Breast epithelium (tissue), 4 donors: ENCODE results near the gene TIMM23B. TPM values are rescaled to one million over a fixed set of nuclear protein-coding genes. Genes with fewer than 3 reads are reported as not detected.
A peak's percentile ranks its signal among the peaks of the same experiment; 100 is the strongest.
"Not testable (repeated sequence)": the region's sequence is repeated elsewhere in the genome, so short reads cannot be mapped to it uniquely, and the experiment has no call there.

Experiments
- DNase-seq, 2 donors: peaks; one replicate each; pipeline ENCODE4 v3.0.0-alpha.2; 2019; ENCODE audit warnings: low spot score in 2 of 2
- H3K27ac ChIP-seq, 2 donors: fragments of 200-600 bp; sonication (generic) in 1 of 2; one replicate each; pipeline ENCODE4 v1.5.1; 2016 to 2019; ENCODE audit warnings: mild to moderate bottlenecking in 1 of 2
- H3K27me3 ChIP-seq, 2 donors: fragments of 200-600 bp; sonication (generic) in 1 of 2; one replicate each; pipeline versions ENCODE4 v1.5.1 to v1.6.0; 2017 to 2019; ENCODE audit warnings: control low read depth in 1 of 2, mild to moderate bottlenecking in 1 of 2
- H3K36me3 ChIP-seq: fragments of 200-600 bp; one replicate; pipeline ENCODE4 v1.5.1; 2019
- H3K4me1 ChIP-seq, 2 donors: fragments of 200-600 bp; sonication (generic); one replicate each; pipeline ENCODE4 v1.5.1; 2016 to 2019; ENCODE audit warnings: control low read depth in 1 of 2
- H3K4me3 ChIP-seq, 3 donors: fragments of 200-600 bp; sonication (generic); 1 replicate in 2 of 3; 2 replicates in 1 of 3; pipeline ENCODE4 v1.5.1; 2016 to 2019; ENCODE audit warnings: mild to moderate bottlenecking in 3 of 3, moderate library complexity in 2 of 3
- H3K9me3 ChIP-seq, 2 donors: fragments of 200-600 bp; sonication (generic) in 1 of 2; one replicate each; pipeline ENCODE4 v1.5.1; 2016 to 2019; ENCODE audit warnings: control low read depth in 1 of 2
- intact Hi-C: fragments of 100-400 bp; cut with DNase I; formaldehyde crosslinking; loops from one replicate; pipeline ENCODE4 v1.15.1; 2023; ENCODE audit warnings: low total_unique reads
- total RNA-seq, 3 donors: library from RNA; depleted of rRNA; stranded (reverse); fragments of >200 nt; gene quantifications; one replicate each; pipeline ENCODE4 v1.1.0, GENCODE V29; 2016

The TIMM23B gene
- total RNA-seq, 3 donors from 2014 or later = 15.0 to 29.7 (median 24.6) TPM

DNA sequence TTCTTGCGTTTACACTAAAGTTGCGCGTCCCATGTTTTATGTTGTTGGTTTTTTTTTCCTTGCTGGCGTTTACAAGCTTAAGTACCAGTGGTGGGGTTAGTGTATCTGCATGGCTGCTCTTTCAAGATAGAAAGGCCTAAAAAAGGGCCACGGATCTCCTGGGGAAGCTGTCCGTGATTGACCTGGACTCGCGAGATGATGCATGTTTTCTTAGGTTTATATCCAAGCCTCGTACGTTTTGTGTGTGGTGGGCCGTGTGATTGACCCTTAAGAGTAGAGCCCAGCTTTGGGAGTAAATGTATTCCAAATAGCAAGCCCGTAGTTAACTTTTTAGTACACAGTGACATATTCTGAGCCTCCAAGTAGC, 469 bp downstream of the TIMM23B start:
- H3K27me3 ChIP-seq, H3K36me3 ChIP-seq, H3K9me3 ChIP-seq, H3K4me1 ChIP-seq, DNase-seq, intact Hi-C loops: not testable (repeated sequence)
- Histone ChIP-seq H3K27ac (peak overlapping the region; percentile 35 to 81), H3K4me3 (peak overlapping the region; percentile 70 to 93 (median 77))

DNA sequence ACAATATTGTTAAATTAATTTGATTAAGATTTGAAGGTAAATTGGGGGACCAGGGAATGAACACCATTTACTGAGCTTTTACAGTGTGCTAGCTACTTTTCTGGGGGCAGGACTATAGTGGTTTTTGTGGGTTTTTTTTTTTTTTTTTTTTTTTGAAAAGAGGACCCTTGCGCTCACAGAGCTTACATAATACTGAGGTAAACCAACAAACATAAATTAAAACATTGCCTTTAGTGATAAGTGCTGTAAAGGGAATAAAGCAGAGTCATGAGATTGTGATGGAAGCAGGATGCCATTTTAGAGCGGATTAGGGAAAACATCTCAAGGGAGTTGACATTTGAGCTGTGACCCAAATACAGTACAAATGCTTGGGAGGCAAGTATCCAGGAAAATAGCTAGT, 1.8 kb downstream of the TIMM23B start:
- H3K27ac ChIP-seq, H3K4me3 ChIP-seq, H3K4me1 ChIP-seq, intact Hi-C loops, DNase-seq, H3K27me3 ChIP-seq, H3K36me3 ChIP-seq, H3K9me3 ChIP-seq: not testable (repeated sequence)

GRCh38 chr10:49948142-49948541, 6.3 kb downstream of the TIMM23B start:
- H3K36me3 ChIP-seq = not testable (repeated sequence)

GRCh38 chr10:49948737-49949136, 6.9 kb downstream of the TIMM23B start:
- not testable (repeated sequence) for H3K27me3 ChIP-seq

More at GRCh38 chr10:49948142-49948541, 6.3 kb downstream of the TIMM23B start:
- H3K9me3 ChIP-seq, H3K4me3 ChIP-seq, H3K27ac ChIP-seq, H3K4me1 ChIP-seq, intact Hi-C loops, H3K27me3 ChIP-seq, DNase-seq: not testable (repeated sequence)

DNA sequence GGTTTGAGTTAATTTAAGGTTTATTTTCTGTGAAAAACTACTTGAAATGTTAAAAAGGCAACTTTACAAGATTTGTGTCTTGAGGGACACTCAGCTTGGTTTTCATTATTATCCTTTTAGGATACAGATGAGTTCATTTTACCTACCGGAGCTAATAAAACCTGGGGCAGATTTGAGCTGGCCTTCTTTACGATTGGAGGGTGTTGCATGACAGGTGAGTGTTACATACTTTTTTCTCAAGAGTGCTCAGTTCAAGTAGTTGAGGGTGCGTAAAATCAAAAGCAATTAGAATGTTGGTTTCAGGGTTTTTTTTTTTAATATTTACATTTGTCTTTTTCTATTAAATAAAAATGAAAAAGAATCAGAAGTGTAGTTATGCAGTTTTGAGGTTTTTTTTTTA, 10.2 kb downstream of the TIMM23B start:
- DNase-seq, H3K4me3 ChIP-seq, H3K36me3 ChIP-seq, H3K27me3 ChIP-seq, H3K9me3 ChIP-seq, H3K4me1 ChIP-seq, intact Hi-C loops, H3K27ac ChIP-seq: not testable (repeated sequence)

More at GRCh38 chr10:49948737-49949136, 6.9 kb downstream of the TIMM23B start:
- H3K36me3 ChIP-seq, intact Hi-C loops, DNase-seq, H3K4me3 ChIP-seq, H3K27ac ChIP-seq, H3K4me1 ChIP-seq, H3K9me3 ChIP-seq: not testable (repeated sequence)

DNA sequence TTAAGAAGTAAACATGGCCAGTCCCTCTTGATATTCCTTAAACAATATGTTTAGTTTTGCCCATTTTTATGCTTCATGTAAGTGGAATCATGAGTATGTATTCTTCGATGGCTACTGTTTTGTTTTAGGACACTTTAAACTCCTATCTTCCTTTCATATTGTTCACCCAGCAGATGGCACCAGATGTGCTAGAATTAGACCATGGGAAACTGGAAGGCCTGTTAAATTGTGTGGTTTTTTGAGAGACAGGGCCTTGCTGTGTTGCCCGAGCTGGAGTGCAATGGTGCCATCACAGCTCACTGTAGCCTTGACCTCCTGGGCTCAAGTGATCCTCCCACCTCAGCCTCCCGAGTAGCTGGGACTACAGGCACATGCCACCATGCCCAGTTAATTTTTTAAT, 11.3 kb downstream of the TIMM23B start:
- intact Hi-C loops, H3K27ac ChIP-seq, H3K27me3 ChIP-seq, H3K4me1 ChIP-seq, H3K36me3 ChIP-seq, DNase-seq, H3K4me3 ChIP-seq, H3K9me3 ChIP-seq: not testable (repeated sequence)

- H3K4me1 ChIP-seq, H3K27me3 ChIP-seq, H3K9me3 ChIP-seq, H3K36me3 ChIP-seq, DNase-seq, H3K27ac ChIP-seq, H3K4me3 ChIP-seq, intact Hi-C loops: not testable (repeated sequence)
Measured at GRCh38 chr10:49970331-49970857, 28.5 kb downstream of the TIMM23B start.

DNA sequence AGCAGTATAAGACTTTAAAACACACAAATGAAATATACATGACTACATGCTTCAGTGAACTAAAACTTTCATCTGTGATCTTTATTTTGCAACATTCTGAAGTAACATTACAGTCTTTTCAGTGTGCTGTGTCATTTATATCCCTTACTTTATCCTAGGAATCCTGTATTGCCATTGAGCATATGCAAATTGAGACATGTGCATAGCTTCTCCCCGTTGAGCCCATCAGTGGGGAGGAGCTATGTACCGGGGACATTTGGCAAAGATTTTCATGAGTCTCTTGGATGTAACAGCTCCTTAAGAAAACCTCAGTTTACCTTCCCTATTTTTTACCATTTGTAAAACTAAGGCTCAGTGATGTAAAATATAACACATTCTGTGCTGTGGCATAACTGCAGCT, 29.6 kb downstream of the TIMM23B start:
- H3K4me3 ChIP-seq, intact Hi-C loops, DNase-seq, H3K4me1 ChIP-seq, H3K9me3 ChIP-seq, H3K36me3 ChIP-seq, H3K27me3 ChIP-seq, H3K27ac ChIP-seq: not testable (repeated sequence)

GRCh38 chr10:49972094-49972493, 30.2 kb downstream of the TIMM23B start:
- H3K9me3 ChIP-seq, H3K4me3 ChIP-seq, H3K27ac ChIP-seq, H3K27me3 ChIP-seq, DNase-seq, H3K4me1 ChIP-seq, H3K36me3 ChIP-seq, intact Hi-C loops: not testable (repeated sequence)

GRCh38 chr10:49977756-49978155, 35.9 kb downstream of the TIMM23B start:
- H3K27me3 ChIP-seq, intact Hi-C loops, H3K36me3 ChIP-seq, H3K27ac ChIP-seq, H3K9me3 ChIP-seq, H3K4me1 ChIP-seq, H3K4me3 ChIP-seq, DNase-seq: not testable (repeated sequence)

- H3K9me3 ChIP-seq, H3K27ac ChIP-seq, H3K4me1 ChIP-seq, H3K36me3 ChIP-seq, H3K27me3 ChIP-seq, DNase-seq, intact Hi-C loops, H3K4me3 ChIP-seq: not testable (repeated sequence)
Measured at GRCh38 chr10:49987207-49987606, 45.4 kb downstream of the TIMM23B start.

GRCh38 chr10:49988376-49988775, 46.5 kb downstream of the TIMM23B start, which contains the start of gene AGAP6:
AGAP6 (plus strand) TSS chr10:49988406; CDS start chr10:49988716, 310 bp downstream.
- DNase-seq, H3K27me3 ChIP-seq, H3K4me1 ChIP-seq, H3K36me3 ChIP-seq, H3K27ac ChIP-seq, H3K9me3 ChIP-seq, H3K4me3 ChIP-seq, intact Hi-C loops: not testable (repeated sequence)

DNA sequence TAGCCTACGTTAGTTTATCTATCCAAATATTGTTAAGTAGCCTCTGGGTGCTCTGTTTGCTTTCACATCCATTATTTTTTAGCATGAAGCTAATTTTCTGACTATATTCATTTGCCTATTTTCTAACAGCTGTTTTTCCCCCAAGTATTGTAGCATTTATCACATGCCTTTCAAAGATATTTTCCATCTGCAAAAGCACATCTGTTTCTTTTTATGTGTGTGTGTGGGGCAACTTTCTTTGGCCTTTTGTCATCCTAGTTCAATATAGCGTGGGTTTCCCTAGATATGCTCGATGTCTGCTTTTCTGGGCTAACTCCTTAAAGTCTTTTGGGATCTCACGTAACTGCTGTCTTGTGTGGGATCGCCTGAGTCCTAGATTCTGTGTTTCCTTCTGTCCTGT, 53.5 kb downstream of the TIMM23B start:
- H3K36me3 ChIP-seq, H3K27ac ChIP-seq, H3K4me1 ChIP-seq, H3K4me3 ChIP-seq, H3K9me3 ChIP-seq, H3K27me3 ChIP-seq, intact Hi-C loops, DNase-seq: not testable (repeated sequence)

DNA sequence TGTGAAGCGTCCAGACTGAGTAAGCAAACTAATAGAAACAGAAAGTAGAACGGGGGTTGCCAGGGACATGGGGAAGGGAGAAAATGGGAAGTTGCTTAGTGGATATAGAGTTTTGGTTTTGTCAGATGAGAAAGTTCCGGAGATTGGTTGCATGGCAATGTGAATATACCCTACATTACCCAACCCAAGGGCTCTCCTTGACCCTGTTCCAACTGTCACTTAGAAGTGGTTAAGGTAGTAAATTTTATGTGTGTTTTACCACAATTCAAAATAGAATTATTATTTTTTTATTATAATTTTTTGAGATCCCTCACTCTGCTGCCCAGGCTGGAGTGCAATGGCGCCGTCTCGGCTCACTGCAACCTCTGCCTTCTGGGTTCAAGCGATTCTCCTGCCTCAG, 72.2 kb downstream of the TIMM23B start:
- H3K9me3 ChIP-seq, H3K4me3 ChIP-seq, intact Hi-C loops, H3K4me1 ChIP-seq, H3K27me3 ChIP-seq, H3K36me3 ChIP-seq, DNase-seq, H3K27ac ChIP-seq: not testable (repeated sequence)
